ENCODE results near the gene MYO1F.

DNA sequence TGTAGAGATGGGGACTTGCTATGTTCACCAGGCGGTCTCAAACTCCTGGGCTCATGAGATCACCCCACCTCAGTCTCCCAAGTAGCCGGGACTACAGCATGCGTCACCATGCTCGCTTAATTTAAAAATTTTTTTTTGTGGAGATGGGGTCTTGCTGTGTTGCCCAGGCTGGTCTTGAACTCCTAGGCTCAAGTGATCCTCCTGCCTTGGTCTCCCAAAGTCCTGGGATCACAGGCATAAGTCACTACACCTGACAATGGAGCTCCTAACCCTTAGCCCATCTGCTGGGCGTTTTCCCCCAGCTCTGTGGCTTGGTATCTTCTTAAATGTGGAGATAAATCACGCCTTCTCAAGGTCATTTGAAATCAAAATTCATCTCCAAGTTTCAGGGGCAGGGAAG lies 39.6 kb upstream of the MYO1F start:
- TF ChIP-seq, protein P1, sequence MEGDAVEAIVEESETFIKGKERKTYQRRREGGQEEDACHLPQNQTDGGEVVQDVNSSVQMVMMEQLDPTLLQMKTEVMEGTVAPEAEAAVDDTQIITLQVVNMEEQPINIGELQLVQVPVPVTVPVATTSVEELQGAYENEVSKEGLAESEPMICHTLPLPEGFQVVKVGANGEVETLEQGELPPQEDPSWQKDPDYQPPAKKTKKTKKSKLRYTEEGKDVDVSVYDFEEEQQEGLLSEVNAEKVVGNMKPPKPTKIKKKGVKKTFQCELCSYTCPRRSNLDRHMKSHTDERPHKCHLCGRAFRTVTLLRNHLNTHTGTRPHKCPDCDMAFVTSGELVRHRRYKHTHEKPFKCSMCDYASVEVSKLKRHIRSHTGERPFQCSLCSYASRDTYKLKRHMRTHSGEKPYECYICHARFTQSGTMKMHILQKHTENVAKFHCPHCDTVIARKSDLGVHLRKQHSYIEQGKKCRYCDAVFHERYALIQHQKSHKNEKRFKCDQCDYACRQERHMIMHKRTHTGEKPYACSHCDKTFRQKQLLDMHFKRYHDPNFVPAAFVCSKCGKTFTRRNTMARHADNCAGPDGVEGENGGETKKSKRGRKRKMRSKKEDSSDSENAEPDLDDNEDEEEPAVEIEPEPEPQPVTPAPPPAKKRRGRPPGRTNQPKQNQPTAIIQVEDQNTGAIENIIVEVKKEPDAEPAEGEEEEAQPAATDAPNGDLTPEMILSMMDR (IDR thresholded peaks at IDR 0.05): no peak
- TF ChIP-seq EZH2 (IDR thresholded peaks at IDR 0.05; ENCODE audit: borderline replicate concordance, insufficient read depth, low read depth, low read length, poor library complexity, severe bottlenecking): no peak

All from B cell (primary cell).